GM06990 (cell line): ENCODE measurements around the gene PCMTD2.

ENCODE experiments used
- DNase-seq: peaks from one replicate; pipeline ENCODE4 v3.0.0-alpha.2; 2011; ENCODE audit not compliant: insufficient read length; ENCODE audit errors: extremely low read depth
- H3K27me3 ChIP-seq: replicated peaks from 2 replicates; pipeline ENCODE4 v1.6.0; 2011; ENCODE audit warnings: low read length; ENCODE audit not compliant: control insufficient read depth, insufficient read depth
- H3K36me3 ChIP-seq: 2 replicates; pipeline ENCODE4 v1.5.1; 2011; ENCODE audit warnings: low read length; ENCODE audit not compliant: control insufficient read depth, insufficient read depth
- H3K4me3 ChIP-seq: replicated peaks from 2 replicates; pipeline ENCODE4 v1.5.1; 2011; ENCODE audit warnings: low read depth, mild to moderate bottlenecking, control low read depth, low read length
- TF ChIP-seq, protein P1 (sequence below): IDR thresholded peaks from 2 replicates; pipeline ENCODE4 v1.5.1; 2011; ENCODE audit warnings: low read length, control low read depth, mild to moderate bottlenecking, inconsistent platforms; ENCODE audit not compliant: insufficient read depth, poor library complexity, severe bottlenecking

The PCMTD2 gene

DNA sequence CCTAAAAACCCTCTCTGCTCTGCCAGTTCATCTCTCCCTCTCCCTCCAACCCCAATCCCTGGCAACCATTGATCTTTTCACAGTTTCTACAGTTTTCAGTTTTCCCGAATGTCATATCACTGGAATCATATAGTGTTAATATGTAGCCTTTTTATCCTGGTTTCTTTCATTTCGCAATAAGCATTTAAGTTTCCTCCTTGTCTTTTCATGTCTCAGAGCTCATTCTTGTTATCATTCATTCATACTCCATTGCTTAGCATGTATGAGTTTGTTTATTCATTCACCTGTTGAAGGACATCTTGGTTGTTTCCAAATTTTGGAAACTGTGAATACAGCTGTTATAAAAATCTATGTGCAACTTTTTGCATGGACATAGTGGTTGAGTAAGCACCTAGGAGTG, 5.5 kb upstream of the PCMTD2 start:
- Histone ChIP-seq H3K27me3 (no peaks in the 10 kb centered on the region; the same call in 1 of the 2 replicates), H3K36me3 (no peaks in the 10 kb centered on the region), H3K4me3 (no peak overlapping the region)
- TF ChIP-seq, protein P1, sequence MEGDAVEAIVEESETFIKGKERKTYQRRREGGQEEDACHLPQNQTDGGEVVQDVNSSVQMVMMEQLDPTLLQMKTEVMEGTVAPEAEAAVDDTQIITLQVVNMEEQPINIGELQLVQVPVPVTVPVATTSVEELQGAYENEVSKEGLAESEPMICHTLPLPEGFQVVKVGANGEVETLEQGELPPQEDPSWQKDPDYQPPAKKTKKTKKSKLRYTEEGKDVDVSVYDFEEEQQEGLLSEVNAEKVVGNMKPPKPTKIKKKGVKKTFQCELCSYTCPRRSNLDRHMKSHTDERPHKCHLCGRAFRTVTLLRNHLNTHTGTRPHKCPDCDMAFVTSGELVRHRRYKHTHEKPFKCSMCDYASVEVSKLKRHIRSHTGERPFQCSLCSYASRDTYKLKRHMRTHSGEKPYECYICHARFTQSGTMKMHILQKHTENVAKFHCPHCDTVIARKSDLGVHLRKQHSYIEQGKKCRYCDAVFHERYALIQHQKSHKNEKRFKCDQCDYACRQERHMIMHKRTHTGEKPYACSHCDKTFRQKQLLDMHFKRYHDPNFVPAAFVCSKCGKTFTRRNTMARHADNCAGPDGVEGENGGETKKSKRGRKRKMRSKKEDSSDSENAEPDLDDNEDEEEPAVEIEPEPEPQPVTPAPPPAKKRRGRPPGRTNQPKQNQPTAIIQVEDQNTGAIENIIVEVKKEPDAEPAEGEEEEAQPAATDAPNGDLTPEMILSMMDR, result no peak
- DNase-seq, result no peak

DNA sequence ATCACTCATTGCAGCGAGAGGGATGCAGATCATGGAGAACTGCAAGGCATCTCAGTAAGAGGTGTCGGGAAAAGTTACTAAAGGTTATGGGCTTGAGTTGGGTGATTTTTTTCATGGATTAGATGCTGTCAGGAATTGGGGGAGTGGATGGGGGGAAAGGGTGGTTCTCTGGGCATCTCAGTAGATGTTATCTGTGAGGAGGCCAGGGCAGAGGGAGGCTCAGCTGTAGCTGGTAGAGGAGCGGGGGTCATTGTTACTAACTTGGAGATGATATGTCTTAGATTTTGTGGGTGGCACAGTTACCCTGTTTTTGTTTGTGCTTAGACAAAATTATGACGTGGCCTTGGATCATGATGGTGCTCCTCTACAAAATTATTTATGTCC, 2.6 kb upstream of the PCMTD2 start:
- Histone ChIP-seq H3K4me3 (no peak overlapping the region), H3K36me3 (no peaks in the 10 kb centered on the region), H3K27me3 (no peaks in the 10 kb centered on the region)
- no peak for DNase-seq
- TF ChIP-seq, protein P1, result no peak

DNA sequence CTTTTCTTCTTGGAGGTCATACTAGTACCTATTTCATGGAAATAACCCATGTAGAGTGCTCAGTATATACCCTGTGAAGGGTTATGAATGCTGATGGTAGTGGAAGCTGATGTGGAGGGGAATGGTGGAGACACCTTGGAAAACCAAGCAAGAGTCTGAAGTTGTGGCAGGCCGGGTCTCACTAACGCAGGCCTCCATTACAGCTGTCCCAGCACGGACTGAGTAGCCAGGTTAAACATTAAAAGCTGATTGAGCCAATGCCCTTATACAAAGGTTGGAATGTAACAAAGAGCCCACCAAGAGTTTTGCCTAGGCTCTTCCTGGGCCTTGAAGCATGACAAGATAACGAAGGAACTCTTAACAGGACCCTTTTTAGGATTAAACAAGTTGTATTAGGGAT, 2.1 kb upstream of the PCMTD2 start:
- DNase-seq, result no peak
- H3K27me3 ChIP-seq, result no peaks in the 10 kb centered on the region
- TF ChIP-seq, protein P1, result no peak
- H3K4me3 ChIP-seq, result no peak overlapping the region
- H3K36me3 ChIP-seq, result no peaks in the 10 kb centered on the region

DNA sequence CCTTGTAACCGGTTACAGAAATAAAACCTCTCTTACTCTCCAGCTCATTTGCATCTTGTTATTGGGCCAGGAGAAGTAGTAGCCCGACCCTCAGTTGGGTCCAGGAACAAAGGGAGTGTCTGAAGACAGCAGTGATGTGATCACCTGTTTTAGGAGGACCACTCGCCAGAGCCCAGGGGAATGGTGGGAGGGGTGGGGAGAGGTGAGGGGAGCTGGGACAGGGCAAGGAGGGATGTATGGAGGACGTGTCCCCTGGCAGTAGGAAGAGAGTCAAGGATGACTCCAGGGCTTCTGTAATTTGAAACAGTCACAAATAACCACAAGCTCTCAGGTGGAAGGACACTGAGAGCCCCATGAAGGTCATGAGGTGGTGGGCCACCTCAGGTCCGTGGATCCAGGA, 1.4 kb upstream of the PCMTD2 start:
- Histone ChIP-seq H3K4me3 (no peak overlapping the region), H3K27me3 (no peaks in the 10 kb centered on the region), H3K36me3 (no peaks in the 10 kb centered on the region)
- no peak for DNase-seq
- TF ChIP-seq, protein P1, result no peak

DNA sequence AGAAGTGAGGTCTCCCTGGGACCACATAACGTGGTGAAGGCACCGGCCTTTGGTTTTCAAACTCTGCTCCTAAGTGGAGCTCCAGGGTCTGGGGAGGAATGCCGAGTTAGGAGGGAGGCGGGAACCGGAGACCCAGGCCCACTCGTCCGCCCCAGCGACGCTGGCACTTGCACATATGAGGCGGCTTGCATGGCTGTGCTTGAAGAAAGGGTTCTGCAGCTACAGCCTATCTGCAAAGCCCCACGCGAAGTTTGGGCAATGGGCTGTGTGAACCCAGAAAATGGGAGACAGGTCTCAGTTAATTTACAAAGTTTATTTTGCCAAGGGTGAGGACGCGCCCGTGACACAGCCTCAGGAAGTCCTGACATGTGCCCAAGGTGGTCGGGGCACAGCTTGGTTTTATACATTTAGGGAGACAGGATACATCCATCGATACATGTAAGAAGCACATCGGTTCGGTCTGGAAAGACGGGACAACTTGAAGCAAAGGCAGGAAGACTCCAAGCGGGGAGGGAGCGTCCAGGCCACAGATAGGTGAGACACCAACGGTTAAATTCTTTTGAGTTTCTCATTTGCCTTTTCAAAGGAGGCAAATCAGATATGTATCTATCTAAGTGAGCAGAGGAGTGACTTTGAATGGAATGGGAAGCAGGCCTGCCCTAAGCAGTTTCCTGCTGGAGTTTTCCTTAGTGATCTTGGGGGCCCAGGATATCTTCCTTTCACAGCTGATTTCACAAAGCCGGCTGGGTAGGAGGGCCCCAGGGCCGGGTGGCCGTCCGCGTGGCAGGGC, 782 bp upstream of the PCMTD2 start:
- DNase-seq, result no peak
- TF ChIP-seq, protein P1, result no peak
- H3K27me3 ChIP-seq, result no peaks in the 10 kb centered on the region
- H3K4me3 ChIP-seq, result peak overlapping the region; percentile 67
- H3K36me3 ChIP-seq, result no peaks in the 10 kb centered on the region
